ENCODE measurements around the gene GIT2.

The GIT2 gene

DNA sequence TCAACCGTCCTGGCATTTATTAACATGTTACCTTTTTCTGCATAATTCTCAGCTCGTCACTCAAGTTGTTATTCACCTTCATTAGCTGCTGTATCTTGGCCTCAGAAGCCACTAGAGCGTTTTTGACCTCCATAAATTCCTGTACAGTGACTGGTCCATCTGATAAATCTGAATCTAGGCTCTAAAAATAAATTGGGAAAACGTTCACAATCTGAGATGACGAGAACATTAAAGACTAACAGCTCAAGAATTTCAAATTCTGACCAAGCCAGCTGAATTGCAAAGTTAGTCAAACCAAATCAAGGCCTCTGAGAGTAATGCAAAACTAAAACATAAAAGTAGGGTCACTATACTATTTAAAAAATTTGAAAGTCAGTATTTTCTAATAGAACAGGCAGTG lies 45.0 kb downstream of the GIT2 start:
- H3K27ac ChIP-seq = no peak overlapping the region

DNA sequence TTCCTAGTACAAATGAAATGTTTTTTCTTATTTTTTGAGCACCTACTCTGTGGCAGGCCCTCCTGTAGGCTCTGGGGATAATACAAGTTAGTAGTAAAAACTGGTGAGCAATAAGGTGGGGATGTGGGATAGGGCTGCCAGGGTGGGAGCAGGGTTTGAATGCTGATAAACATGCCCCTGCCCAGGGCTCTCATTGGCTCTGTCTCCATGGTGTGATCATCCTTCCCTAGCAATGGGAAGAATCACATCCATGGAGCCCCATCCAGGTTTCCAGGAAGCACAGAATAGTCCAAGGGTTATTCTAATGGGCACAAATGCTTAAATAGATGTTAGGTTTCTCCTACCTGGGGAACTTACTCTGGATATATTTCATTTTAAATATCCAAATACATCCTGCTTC lies 45.5 kb downstream of the GIT2 start:
- TF ChIP-seq, protein P1, sequence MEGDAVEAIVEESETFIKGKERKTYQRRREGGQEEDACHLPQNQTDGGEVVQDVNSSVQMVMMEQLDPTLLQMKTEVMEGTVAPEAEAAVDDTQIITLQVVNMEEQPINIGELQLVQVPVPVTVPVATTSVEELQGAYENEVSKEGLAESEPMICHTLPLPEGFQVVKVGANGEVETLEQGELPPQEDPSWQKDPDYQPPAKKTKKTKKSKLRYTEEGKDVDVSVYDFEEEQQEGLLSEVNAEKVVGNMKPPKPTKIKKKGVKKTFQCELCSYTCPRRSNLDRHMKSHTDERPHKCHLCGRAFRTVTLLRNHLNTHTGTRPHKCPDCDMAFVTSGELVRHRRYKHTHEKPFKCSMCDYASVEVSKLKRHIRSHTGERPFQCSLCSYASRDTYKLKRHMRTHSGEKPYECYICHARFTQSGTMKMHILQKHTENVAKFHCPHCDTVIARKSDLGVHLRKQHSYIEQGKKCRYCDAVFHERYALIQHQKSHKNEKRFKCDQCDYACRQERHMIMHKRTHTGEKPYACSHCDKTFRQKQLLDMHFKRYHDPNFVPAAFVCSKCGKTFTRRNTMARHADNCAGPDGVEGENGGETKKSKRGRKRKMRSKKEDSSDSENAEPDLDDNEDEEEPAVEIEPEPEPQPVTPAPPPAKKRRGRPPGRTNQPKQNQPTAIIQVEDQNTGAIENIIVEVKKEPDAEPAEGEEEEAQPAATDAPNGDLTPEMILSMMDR (conservative IDR thresholded peaks at IDR 0.05) = no peak
- H3K27ac ChIP-seq = no peak overlapping the region

More for the DNA sequence above, 45.0 kb downstream of the GIT2 start:
- TF ChIP-seq, protein P1 (conservative IDR thresholded peaks at IDR 0.05) = no peak

DNA sequence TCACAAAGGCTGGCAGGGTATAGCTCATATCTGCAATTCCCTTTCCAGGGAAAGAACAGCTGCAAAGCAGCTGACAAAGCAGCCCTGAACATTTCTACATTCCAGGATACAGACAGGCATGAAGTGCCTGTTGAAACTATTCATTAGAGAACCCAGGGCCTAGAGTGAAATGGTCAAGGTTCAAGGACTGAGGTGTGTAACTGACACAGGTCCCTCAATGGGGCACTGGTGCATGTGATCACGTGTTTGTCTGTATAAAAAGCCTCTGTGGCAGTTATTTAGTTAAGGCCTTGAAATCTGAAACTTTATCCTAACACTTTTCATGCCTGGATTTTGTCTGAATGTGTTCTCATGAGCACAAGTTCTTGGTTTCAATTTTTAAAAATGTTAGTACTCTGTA lies 47.1 kb downstream of the GIT2 start:
- H3K27ac ChIP-seq = no peak overlapping the region
- TF ChIP-seq, protein P1 (conservative IDR thresholded peaks at IDR 0.05) = no peak

DNA sequence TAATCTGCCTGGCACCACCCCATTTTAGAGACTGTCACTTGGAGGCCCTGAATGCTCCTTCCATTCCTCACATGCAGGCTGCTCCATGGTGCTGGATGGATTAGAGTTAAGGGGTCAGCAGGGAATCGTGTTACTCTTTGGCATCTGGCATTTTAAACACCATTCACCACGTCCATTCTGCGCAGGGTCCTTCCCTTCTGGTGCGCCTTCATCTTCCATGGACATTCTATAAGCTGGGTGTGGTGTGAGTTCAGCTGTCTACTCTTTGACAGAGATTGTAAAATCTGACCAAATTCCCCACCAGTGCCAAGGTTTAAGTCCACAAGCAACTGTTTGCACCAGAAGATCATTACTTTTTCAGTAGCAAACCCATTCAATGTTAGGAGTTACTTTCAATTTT lies 47.8 kb downstream of the GIT2 start:
- H3K27ac ChIP-seq = no peak overlapping the region
- TF ChIP-seq, protein P1 (conservative IDR thresholded peaks at IDR 0.05) = no peak

DNA sequence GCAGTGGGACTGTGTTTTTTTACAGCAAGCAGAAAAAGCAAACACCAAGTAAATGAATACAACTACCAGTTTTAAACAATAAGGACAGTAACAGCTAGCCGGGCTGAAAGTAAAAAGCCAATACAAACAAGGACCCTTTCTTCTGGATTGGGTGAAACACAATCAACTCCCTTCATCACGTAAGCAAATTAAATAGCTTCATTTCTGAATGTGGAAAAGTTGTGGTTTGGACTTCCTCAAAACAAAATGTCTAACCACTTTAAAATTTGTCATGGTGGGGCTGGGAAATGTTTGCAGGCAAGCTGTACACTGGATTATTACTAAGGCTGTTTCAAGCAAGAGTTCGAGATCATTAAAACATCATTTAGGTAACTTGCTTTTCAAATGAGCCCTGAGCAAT lies 48.6 kb downstream of the GIT2 start:
- TF ChIP-seq, protein P1 (conservative IDR thresholded peaks at IDR 0.05) = no peak
- no peak overlapping the region for H3K27ac ChIP-seq

DNA sequence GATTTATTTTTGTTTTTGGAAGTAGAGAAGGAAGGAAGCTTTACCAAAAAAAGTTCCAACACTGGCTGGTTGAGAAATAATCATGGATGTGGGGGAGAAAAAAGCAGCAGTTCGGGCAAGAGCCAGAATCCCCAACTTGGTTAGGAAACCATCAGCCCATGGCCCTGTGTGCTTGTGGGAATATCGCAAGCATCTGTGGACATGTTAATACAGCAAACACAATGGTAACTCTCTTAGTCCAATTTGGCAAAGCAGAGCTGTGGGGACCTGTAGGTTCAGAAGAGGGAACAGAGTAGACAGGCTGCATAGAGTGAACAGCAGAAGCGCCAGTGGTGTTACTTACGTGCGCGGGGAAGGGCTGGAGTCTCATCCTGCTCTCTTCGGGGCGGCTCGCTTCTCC lies 49.3 kb downstream of the GIT2 start:
- no peak overlapping the region for H3K27ac ChIP-seq
- TF ChIP-seq, protein P1 (conservative IDR thresholded peaks at IDR 0.05) = no peak

DNA sequence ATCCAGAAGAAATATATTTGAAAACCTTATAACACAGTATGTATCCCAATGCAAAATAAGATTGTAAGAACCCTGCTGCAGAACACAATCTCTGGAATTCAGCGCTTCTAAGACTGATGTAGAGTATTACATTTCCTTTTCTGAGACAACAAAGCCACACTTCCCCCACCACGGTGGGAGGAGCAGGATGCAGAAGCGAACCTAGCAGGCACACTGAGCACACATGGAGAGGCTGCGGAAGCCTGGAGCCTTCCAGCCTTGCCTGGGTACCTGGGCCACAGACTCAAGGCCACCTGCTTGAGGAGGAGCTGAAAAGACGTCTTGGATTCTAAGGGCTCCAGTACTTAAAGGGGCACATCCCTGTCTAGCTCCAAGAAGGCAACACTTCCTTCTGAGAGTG lies 49.7 kb downstream of the GIT2 start:
- H3K27ac ChIP-seq = no peak overlapping the region
- TF ChIP-seq, protein P1 (conservative IDR thresholded peaks at IDR 0.05) = no peak
